ENCODE data around the gene NRARP.

- TF ChIP-seq CTCF (IDR thresholded peaks at IDR 0.05) (no peak), POLR2A (IDR thresholded peaks at IDR 0.05) (no peak), POLR2AphosphoS5 (IDR thresholded peaks at IDR 0.05) (no peak), EP300 (IDR thresholded peaks at IDR 0.05) (no peak)
Measured at GRCh38 chr9:137319011-137319738, 17.1 kb upstream of the NRARP start.

Measured in sigmoid colon (tissue), 4 donors.